Lower leg skin (tissue), 3 donors: Measurements from ENCODE around the gene RUNX1.

Experiments used
- CTCF ChIP-seq, 3 donors: fragments of 450-650 bp; IDR thresholded peaks; one replicate each; pipeline ENCODE4 v1.5.1; 2016; ENCODE audit warnings: antibody characterized with exemption in 3 of 3, mild to moderate bottlenecking in 3 of 3, moderate library complexity in 2 of 3
- POLR2A ChIP-seq, 2 donors: fragments of 450-650 bp; IDR thresholded peaks; one replicate each; pipeline ENCODE4 v1.6.1; 2016 to 2017; ENCODE audit warnings: antibody characterized with exemption in 2 of 2, mild to moderate bottlenecking in 1 of 2, moderate library complexity in 1 of 2

GRCh38 chr21:34933609-34934335 is 115.3 kb downstream of the RUNX1 start:
- TF ChIP-seq CTCF (IDR thresholded peaks at IDR 0.05): no peak
- no peak for TF ChIP-seq POLR2A (IDR thresholded peaks at IDR 0.05)
